HepG2 (cell line): Measurements from ENCODE around the gene C6orf136. TPM values are rescaled to one million over a fixed set of nuclear protein-coding genes. Genes with fewer than 3 reads are reported as not detected.

Source experiments
- KIAA2018 ChIP-seq: sonication (generic); formaldehyde crosslinking; IDR thresholded peaks from 2 replicates; pipeline ENCODE4 v1.5.0; 2020; ENCODE audit warnings: mild to moderate bottlenecking, missing genetic modification reagents, borderline replicate concordance
- TCF12 ChIP-seq, 2 experiments: fragments of 450-650 bp in 1 of 2; sonication (generic) in 1 of 2; formaldehyde crosslinking in 1 of 2; IDR thresholded peaks; 2 replicates each; pipeline versions ENCODE4 v1.6.1 to v1.8.0; 2017 to 2022; ENCODE audit warnings: antibody characterized with exemption in 1 of 2, mild to moderate bottlenecking in 1 of 2, missing genetic modification reagents in 1 of 2, moderate library complexity in 1 of 2
- TCF7 ChIP-seq: sonication (generic); IDR thresholded peaks from 2 replicates; pipeline ENCODE4 v1.6.1; 2016; ENCODE audit warnings: antibody characterized with exemption, low read depth
- ZFP91 ChIP-seq: sonication (generic); formaldehyde crosslinking; IDR thresholded peaks from 2 replicates; pipeline ENCODE4 v1.9.0; 2022; ENCODE audit warnings: missing genetic modification reagents, mild to moderate bottlenecking, borderline replicate concordance
- ZNF432 ChIP-seq: sonication (generic); formaldehyde crosslinking; IDR thresholded peaks from 2 replicates; pipeline ENCODE4 v1.5.0; 2020; ENCODE audit warnings: missing genetic modification reagents, mild to moderate bottlenecking, borderline replicate concordance
- ZNF512 ChIP-seq: sonication (generic); formaldehyde crosslinking; IDR thresholded peaks from 2 replicates; pipeline ENCODE4 v1.4.0; 2020; ENCODE audit warnings: mild to moderate bottlenecking, missing genetic modification reagents
- ZNF839 ChIP-seq: sonication (generic); formaldehyde crosslinking; IDR thresholded peaks from 2 replicates; pipeline ENCODE4 v1.4.0; 2020; ENCODE audit warnings: missing genetic modification reagents, mild to moderate bottlenecking, borderline replicate concordance
- polyA plus RNA-seq, 8 experiments: library from polyadenylated mRNA; depleted of rRNA in 3 of 8; stranded (reverse) in 7 of 8; unstranded in 1 of 8; fragments of >200 nt; fragmentation: Illumina TruSeq in 4 of 8; extraction: Trizol in 4 of 8; gene quantifications; 2 replicates each; pipeline versions ENCODE4 v1.2.1 to v1.2.3, GENCODE V29; 2011 to 2016; ENCODE audit warnings: low read depth in 4 of 8, missing spikeins in 1 of 8, mixed read lengths in 1 of 8; ENCODE audit not compliant: insufficient read depth in 1 of 8
- total RNA-seq, 5 experiments: library from RNA; depleted of rRNA; stranded (reverse); fragments of >200 nt; fragmentation: Illumina TruSeq; extraction: Trizol; gene quantifications; 2 replicates each; pipeline ENCODE4 v1.2.3, GENCODE V29; 2016; ENCODE audit warnings: low read depth in 1 of 5
- TF ChIP-seq, protein P1 (sequence below): sonication (generic); formaldehyde crosslinking; IDR thresholded peaks from 2 replicates; pipeline ENCODE4 v1.8.1; 2023; ENCODE audit warnings: missing genetic modification reagents, inconsistent platforms, borderline replicate concordance

C6orf136 gene
- total and polyA plus RNA-seq, 2 of the 13 experiments (the other 11 are each of a cell fraction or from before 2014, with no cell fraction given), result 12.0 to 26.2 TPM

DNA sequence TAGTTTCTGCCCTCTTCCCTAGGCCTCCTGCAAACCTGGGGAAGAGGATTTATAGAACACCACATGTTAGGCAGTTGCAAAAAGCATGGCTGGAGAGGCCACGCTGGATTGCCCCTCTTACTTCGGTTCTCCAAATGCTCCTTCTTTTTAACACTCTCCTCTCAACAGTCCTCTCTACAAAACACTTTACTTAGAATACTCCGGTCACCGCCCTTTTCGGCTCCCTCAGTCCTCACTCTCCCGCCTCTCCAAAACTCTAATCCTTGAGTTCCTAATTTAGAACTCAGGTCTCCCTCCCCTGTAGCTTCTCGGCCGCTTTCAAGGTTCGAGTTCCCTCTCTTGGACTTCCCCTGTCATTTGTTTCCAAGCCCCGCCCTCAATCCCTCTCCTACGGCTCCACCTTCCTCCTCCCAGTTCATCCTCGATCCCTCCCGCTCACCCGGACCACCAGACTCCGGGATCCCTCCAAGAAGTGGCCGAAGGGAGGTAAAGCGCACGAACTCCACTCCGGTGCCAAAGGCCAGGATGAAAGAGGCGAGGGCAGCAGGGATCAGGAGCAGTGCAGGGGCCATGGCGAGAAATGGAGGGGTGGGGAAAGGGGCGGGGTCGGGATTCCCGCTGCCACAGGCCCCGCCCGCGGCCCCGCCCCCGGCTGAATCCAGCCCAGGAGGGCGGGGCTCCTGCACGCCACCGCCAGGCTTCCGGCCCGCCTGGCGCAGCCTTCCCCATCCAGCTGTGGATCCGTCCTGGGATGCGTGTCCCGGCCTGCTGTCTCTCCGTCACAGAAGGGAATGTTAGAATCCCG lies 43.7 kb downstream of the C6orf136 start, which contains the start of gene NRM (continued):
- no peak for TF ChIP-seq KIAA2018
- TF ChIP-seq ZNF839 (CRISPR knock-in tag), result no peak
- TF ChIP-seq, protein P1, sequence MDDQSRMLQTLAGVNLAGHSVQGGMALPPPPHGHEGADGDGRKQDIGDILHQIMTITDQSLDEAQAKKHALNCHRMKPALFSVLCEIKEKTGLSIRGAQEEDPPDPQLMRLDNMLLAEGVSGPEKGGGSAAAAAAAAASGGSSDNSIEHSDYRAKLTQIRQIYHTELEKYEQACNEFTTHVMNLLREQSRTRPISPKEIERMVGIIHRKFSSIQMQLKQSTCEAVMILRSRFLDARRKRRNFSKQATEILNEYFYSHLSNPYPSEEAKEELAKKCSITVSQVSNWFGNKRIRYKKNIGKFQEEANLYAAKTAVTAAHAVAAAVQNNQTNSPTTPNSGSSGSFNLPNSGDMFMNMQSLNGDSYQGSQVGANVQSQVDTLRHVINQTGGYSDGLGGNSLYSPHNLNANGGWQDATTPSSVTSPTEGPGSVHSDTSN (CRISPR knock-in tag), result 0 out of 2 replicates have a peak, but pooled peaks have one; percentile 33
- TF ChIP-seq TCF7, result no peak
- TF ChIP-seq ZNF512 (CRISPR knock-in tag), result no peak
- no peak for TF ChIP-seq ZNF432 (CRISPR knock-in tag)
- no peak for TF ChIP-seq TCF12 (IDR thresholded peaks at IDR 0.05)
- no peak for TF ChIP-seq TCF12 (CRISPR knock-in tag; IDR thresholded peaks at IDR 0.05)
- TF ChIP-seq ZFP91 (CRISPR knock-in tag), result no peak; the same call in 1 of the 2 replicates
